DND-41 (cell line): ENCODE results near the gene CNTN6.

Experiments
- ATAC-seq: fragments of 200-7000 bp; cut with Tn5 transposase; 3 replicates; pipeline ENCODE4 v1.9.1; 2021; ENCODE audit warnings: low read depth; ENCODE audit not compliant: insufficient read depth
- DNase-seq: peaks from one replicate; pipeline ENCODE4 v3.0.0-alpha.2; 2020
- H2AFZ ChIP-seq: 2 replicates; pipeline ENCODE4 v1.6.0; 2012; ENCODE audit warnings: low read depth, low read length
- H3K27ac ChIP-seq: 2 replicates; pipeline ENCODE4 v1.5.1; 2012; ENCODE audit warnings: low read length, inconsistent platforms
- H3K27me3 ChIP-seq: fragments of 200-600 bp; sonication (generic); 2 replicates; pipeline ENCODE4 v1.6.0; 2012; ENCODE audit warnings: low read length, mild to moderate bottlenecking, inconsistent platforms; ENCODE audit not compliant: insufficient read depth, poor library complexity
- H3K36me3 ChIP-seq: 2 replicates; pipeline ENCODE4 v1.5.1; 2012; ENCODE audit warnings: low read length, inconsistent platforms; ENCODE audit not compliant: insufficient read depth
- H3K4me1 ChIP-seq: 2 replicates; pipeline ENCODE4 v1.5.1; 2012; ENCODE audit warnings: mild to moderate bottlenecking, low read length; ENCODE audit not compliant: insufficient read depth
- H3K4me2 ChIP-seq: 2 replicates; pipeline ENCODE4 v1.6.0; 2012; ENCODE audit warnings: mild to moderate bottlenecking, moderate library complexity, low read length, inconsistent platforms; ENCODE audit not compliant: insufficient read depth
- H3K4me3 ChIP-seq, 2 experiments: fragments of 200-600 bp in 1 of 2; shearing (Covaris generic) in 1 of 2; 2 replicates each; pipeline ENCODE4 v1.5.1; 2012 to 2016; ENCODE audit warnings: inconsistent platforms in 2 of 2, low read length in 2 of 2, mild to moderate bottlenecking in 2 of 2, low read depth in 1 of 2, moderate library complexity in 1 of 2
- H3K79me2 ChIP-seq: 2 replicates; pipeline ENCODE4 v1.6.0; 2012; ENCODE audit warnings: low read length, inconsistent platforms; ENCODE audit not compliant: insufficient read depth
- H3K9ac ChIP-seq: 2 replicates; pipeline ENCODE4 v1.6.0; 2012; ENCODE audit warnings: low read depth, mild to moderate bottlenecking, inconsistent platforms, low read length, moderate library complexity
- H3K9me3 ChIP-seq: 2 replicates; pipeline ENCODE4 v1.5.1; 2012; ENCODE audit warnings: low read length, moderate library complexity, mild to moderate bottlenecking, inconsistent platforms; ENCODE audit not compliant: insufficient read depth, severe bottlenecking
- H4K20me1 ChIP-seq: 2 replicates; pipeline ENCODE4 v1.6.0; 2012; ENCODE audit warnings: low read length; ENCODE audit not compliant: insufficient read depth
- CTCF ChIP-seq: IDR thresholded peaks from 2 replicates; pipeline ENCODE4 v1.5.1; 2012; ENCODE audit warnings: borderline replicate concordance, low read length, moderate library complexity, mild to moderate bottlenecking; ENCODE audit not compliant: poor library complexity, severe bottlenecking; ENCODE audit errors: extremely low read depth
- EZH2 ChIP-seq: IDR thresholded peaks from 3 replicates; pipeline ENCODE4 v1.6.1; 2012; ENCODE audit warnings: borderline replicate concordance, low read depth, mild to moderate bottlenecking, moderate library complexity, low read length, inconsistent platforms; ENCODE audit not compliant: severe bottlenecking

CNTN6 gene

DNA sequence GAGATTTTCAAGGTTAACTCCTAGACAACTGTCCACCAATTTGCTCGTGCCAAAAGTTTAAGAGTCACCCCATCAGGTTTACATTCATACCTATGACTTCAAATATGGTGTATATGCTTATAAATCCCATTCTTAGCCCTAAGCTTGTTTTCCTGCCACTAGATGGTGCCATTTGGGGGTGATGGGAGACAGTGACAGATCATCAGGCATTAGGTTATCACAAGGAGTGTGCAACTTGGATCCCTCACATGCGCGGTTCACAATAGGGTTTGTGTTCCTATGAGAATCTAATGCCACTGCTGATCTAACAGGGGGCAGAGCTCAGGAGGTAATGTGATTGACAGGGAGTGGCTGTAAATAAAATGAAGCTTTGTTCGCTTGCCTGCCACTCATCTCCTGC, 182.7 kb downstream of the CNTN6 start:
- no peak overlapping the region for H2AFZ ChIP-seq
- no peak for TF ChIP-seq EZH2
- TF ChIP-seq CTCF: peak; percentile 33
- no peaks in the 10 kb centered on the region for H3K79me2 ChIP-seq
- H3K4me3 ChIP-seq: no peak overlapping the region
- H3K4me2 ChIP-seq: no peak overlapping the region
- no peaks in the 10 kb centered on the region for H3K36me3 ChIP-seq
- no peak overlapping the region for H3K27ac ChIP-seq
- no peak overlapping the region for H3K9ac ChIP-seq
- no peak for ATAC-seq
- H4K20me1 ChIP-seq: no peaks in the 10 kb centered on the region
- no peak for DNase-seq
- no peaks in the 10 kb centered on the region for H3K4me1 ChIP-seq
- peaks cover 7% of the 10 kb centered on the region for H3K9me3 ChIP-seq
- no peaks in the 10 kb centered on the region for H3K27me3 ChIP-seq

DNA sequence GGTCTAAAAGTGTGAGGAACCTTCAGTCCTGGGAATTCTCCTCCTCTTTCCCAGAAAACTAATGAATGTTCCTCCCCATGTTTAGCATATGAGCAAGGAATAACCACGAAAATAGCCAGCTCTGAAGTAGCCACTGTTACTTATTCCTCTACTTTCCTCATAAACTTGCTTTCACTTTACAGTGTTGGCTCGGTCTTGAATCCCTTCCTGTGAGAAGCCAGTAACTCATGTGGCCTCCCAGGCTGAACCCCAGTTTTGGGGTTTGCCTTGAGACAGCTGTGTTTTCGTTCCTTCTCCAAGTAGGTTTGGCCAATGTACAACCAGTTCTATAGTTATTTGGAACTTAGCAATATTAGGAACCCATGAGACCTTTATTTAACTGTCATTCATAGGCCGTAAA, 195.0 kb downstream of the CNTN6 start:
- Histone ChIP-seq H4K20me1 (no peaks in the 10 kb centered on the region), H3K27me3 (no peaks in the 10 kb centered on the region), H3K27ac (no peak overlapping the region), H3K4me1 (no peaks in the 10 kb centered on the region), H3K4me3 (no peak overlapping the region), H3K4me2 (no peak overlapping the region), H3K9me3 (no peaks in the 10 kb centered on the region), H2AFZ (no peak overlapping the region), H3K79me2 (no peaks in the 10 kb centered on the region), H3K36me3 (no peaks in the 10 kb centered on the region), H3K9ac (no peak overlapping the region)
- DNase-seq: no peak
- TF ChIP-seq EZH2 (no peak), CTCF (no peak)
- ATAC-seq: no peak

GRCh38 chr3:1288805-1289494, 196.1 kb downstream of the CNTN6 start:
- H3K4me3 ChIP-seq: no peak overlapping the region
- no peaks in the 10 kb centered on the region for H3K79me2 ChIP-seq
- H3K9me3 ChIP-seq: no peaks in the 10 kb centered on the region
- no peaks in the 10 kb centered on the region for H4K20me1 ChIP-seq
- H3K27me3 ChIP-seq: no peaks in the 10 kb centered on the region
- DNase-seq (no peak), ATAC-seq (no peak)
- H3K4me2 ChIP-seq: no peak overlapping the region
- H3K36me3 ChIP-seq: no peaks in the 10 kb centered on the region
- TF ChIP-seq CTCF (no peak), EZH2 (no peak)
- H3K4me1 ChIP-seq: no peaks in the 10 kb centered on the region
- H3K27ac ChIP-seq: no peak overlapping the region
- no peak overlapping the region for H3K9ac ChIP-seq
- H2AFZ ChIP-seq: no peak overlapping the region

DNA sequence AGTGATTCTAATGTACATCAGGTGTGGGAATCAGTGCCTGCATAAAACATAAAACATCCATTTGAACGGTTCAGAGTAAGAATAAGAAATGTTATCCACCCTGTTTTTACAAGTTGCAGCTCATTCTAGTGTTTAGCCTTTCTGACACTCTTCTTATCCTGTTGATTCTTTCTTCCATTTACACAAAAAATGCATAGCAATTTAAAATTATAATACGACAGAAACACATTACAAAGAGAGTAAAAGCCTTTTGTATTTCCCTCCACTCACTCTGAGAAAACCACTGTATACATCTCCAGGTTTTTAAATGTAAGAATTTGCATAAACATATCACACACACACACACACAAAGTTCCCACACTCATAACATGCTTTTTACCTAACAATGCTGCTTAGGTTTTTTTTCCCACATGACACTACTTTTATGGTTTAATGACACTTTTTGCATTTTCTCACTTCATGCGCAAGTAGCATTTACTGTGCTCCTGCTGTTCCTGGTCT, 199.8 kb downstream of the CNTN6 start:
- Histone ChIP-seq H3K27me3 (no peaks in the 10 kb centered on the region), H3K36me3 (no peaks in the 10 kb centered on the region), H3K4me2 (no peak overlapping the region), H4K20me1 (no peaks in the 10 kb centered on the region), H3K9me3 (no peaks in the 10 kb centered on the region), H3K4me1 (no peaks in the 10 kb centered on the region), H2AFZ (no peak overlapping the region), H3K9ac (no peak overlapping the region), H3K4me3 (no peak overlapping the region), H3K79me2 (no peaks in the 10 kb centered on the region), H3K27ac (no peak overlapping the region)
- no peak for DNase-seq
- no peak for ATAC-seq
- TF ChIP-seq EZH2 (no peak), CTCF (no peak)
